Renal cortex interstitium (tissue), 15 donors: ENCODE data around the gene DCLK2. TPM values are rescaled to one million over a fixed set of nuclear protein-coding genes. Genes with fewer than 3 reads are reported as not detected.
A peak's percentile ranks its signal among the peaks of the same experiment; 100 is the strongest.

ENCODE experiments used
- DNase-seq, 11 donors: peaks; one replicate each; pipeline ENCODE4 v3.0.0-alpha.2; 2013; ENCODE audit warnings: low read depth in 9 of 11, low spot score in 4 of 11; ENCODE audit errors: extremely low read depth in 1 of 11
- long read RNA-seq, 16 experiments: transcript quantifications; one replicate each; lab custom pipeline, GENCODE V29; 2026
- polyA plus RNA-seq, 3 donors: library from polyadenylated mRNA; unstranded; fragments of 120-200 nt; gene quantifications; one replicate each; pipeline ENCODE4 v1.2.1, GENCODE V29; 2013; ENCODE audit not compliant: insufficient read length in 3 of 3

The DCLK2 gene
- polyA plus RNA-seq: 10 to 100 TPM; 10.8 to 12.2 (median 11.7) TPM
- long read RNA-seq, donor 1, partial matches to known transcripts: 0 of 1 reads
- long read RNA-seq, donor 1, other reads (novel, unspliced or antisense): 0 of 1 reads
- long read RNA-seq, donor 2: 0 reads
- long read RNA-seq, donor 3: 0 reads
- long read RNA-seq, donor 4: 0 reads
- long read RNA-seq, donor 5: 0 reads
- long read RNA-seq, donor 6: 0 reads
- long read RNA-seq, donor 7: 0 reads
- long read RNA-seq, donor 8: 0 reads
- long read RNA-seq, donor 9: 0 reads
- long read RNA-seq, donor 10: 0 reads
- long read RNA-seq, donor 11: 0 reads
- long read RNA-seq, donor 12, partial matches to known transcripts: 0 of 1 reads
- long read RNA-seq, donor 12, other reads (novel, unspliced or antisense): 0 of 1 reads
- long read RNA-seq, donor 13: 0 reads
- long read RNA-seq, donor 14: 0 reads
- long read RNA-seq, donor 15: 0 reads
- long read RNA-seq, donor 16, full-length matches to known transcripts: 2 of 2 reads
- long read RNA-seq, donor 16, partial matches to known transcripts: 0 of 2 reads
- long read RNA-seq, donor 16, other reads (novel, unspliced or antisense): 0 of 2 reads

DNA sequence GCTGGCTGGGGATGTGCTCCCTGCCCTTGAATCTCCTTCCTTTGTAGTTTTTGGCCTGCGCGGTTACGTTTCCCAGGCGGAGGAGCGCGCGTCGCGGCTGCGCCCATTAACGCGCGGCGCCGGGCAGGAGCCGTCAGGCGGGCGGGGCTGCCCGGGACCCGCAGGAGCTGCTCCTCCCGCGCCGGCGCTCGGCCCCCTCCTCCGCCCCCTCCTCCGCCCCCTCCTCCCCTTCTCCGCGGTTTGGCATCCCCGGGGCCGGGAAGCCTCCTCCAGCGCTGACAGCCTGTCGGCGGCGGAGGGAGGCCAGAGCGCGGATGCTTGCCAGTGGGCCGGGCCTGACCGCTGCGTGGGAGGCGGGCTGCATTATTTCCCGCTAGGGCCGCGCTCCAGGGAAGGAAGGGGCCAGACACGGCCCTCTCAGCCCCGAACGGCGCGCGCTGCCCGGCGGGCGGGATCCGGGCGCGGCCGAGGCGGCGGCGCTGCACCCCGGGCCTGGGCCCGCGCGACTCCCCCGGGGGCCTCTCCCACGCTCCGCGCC, at the start of gene DCLK2:
DCLK2 (plus strand) TSS at position 405 of the 538 bp plus-strand sequence. CDS start 583 bp downstream, outside the sequence.
- peak in 9 of 11 donors; percentile 43 to 73 (median 64) for DNase-seq

DNA sequence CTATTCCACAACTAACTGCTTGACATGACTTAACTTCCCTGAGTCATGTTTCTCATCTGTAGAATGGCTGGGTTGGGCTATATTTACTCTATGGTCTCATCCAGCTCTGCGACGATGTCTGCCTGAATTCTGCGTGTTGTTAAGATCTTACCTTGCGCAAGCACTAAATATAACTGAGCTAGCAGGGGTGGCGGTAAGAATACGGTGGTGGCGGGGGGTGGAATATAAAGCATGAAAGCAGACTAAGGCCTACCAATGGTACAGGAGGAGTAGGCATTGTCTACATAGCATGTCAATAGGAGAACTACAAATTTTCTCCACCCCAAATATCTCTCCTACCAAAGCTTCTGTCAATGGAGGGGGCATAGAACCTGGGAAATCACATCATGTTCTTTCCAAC, 45.7 kb upstream of the DCLK2 start:
- DNase-seq: no peak

DNA sequence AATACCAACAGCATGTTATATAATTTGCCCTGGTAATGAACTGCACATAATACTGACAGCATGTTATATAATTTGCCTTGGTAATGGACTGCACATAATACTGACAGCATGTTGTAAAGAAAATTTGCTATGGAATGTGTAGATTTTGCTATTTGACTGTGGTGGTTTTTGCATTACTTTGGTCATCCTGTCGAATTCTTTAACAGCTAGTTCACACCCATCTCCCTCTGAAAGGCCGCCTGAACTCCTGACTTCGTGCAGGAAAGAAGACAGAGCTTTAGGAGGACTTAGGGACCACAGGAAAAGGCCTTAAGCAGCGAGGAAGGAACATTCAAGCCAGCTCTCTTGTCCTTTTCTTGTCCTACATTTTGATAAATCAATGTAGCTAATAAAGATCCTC, 45.2 kb upstream of the DCLK2 start:
- DNase-seq: no peak

DNA sequence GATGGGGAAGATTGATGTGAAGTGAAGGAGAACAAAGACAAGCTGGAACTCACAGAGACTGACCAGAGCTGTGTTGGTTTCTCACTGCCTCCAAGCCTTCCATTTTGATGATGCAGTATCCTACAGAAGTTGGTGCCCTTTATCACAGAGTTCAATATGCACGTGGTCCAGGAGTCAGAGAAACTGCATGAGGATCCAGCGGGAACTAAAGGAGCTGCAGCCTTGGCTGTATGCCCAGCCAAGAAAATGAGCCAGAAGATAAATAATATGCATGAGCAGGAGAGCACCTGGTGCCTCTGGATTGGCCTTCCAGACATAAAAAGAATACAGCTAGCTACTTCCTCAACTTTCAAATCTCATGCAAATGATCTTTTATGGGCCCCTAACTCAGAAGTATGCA, 44.3 kb upstream of the DCLK2 start:
- DNase-seq: no peak

DNA sequence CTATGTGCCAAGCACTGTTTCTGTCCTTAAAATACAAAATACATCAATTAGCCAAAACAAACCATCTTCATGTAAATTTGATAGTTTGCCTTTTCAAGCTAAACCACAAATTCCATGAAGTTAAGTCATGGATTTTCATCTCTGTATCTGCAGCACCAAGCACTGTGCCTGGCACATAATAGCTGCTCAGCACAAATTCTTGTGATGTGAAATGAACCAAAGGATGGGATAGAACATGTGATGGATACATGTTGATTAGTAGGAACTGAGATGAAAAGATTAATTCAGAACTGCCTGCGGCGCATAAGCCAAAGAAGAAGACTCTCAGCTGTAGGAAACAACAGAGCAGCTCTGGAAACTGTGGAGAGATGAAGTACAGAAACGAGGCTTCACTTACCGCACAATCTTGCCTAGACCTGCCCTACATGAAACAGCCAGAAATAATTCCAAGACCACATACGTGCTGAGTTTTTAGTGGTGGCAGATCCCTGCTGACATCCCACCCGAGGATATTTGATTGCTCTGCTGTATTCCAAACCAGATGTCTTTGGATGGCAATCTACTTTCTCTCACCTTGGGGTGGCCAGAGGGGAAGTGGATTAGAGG, 40.9 kb upstream of the DCLK2 start:
- no peak for DNase-seq

DNA sequence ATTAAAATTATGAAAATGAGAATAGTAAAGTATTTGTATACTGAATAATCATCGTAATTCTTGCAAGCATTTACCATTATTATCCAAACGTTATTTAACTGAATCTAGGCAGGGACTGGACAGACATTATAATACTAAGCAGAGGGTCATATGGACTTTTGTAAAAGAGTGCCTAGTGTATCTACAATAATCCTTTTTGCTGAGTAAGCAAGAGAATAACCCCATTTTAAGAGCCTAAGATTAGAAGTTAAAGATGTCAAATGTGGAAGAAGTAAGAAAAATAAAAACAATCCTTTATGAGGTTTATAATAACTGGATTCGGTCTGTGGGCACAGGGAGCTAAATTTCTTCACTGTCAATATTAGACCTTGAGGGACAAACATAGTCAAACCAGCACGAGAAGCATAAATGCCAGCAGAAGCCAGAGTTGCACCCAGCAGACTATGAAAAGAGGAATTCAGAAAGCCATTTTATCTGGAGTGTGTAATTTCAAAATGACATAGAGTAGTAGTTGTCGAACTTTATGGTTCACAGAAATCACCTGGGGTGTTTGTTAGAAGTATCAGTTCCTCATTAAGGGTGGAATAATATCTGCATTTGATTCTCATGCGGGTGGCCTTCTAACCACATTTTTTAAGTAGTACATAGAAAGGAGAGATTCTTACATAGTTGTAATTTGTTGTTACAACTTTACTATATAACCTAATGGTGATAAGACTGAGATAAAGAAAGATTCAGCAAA, 39.7 kb upstream of the DCLK2 start:
- no peak for DNase-seq

DNA sequence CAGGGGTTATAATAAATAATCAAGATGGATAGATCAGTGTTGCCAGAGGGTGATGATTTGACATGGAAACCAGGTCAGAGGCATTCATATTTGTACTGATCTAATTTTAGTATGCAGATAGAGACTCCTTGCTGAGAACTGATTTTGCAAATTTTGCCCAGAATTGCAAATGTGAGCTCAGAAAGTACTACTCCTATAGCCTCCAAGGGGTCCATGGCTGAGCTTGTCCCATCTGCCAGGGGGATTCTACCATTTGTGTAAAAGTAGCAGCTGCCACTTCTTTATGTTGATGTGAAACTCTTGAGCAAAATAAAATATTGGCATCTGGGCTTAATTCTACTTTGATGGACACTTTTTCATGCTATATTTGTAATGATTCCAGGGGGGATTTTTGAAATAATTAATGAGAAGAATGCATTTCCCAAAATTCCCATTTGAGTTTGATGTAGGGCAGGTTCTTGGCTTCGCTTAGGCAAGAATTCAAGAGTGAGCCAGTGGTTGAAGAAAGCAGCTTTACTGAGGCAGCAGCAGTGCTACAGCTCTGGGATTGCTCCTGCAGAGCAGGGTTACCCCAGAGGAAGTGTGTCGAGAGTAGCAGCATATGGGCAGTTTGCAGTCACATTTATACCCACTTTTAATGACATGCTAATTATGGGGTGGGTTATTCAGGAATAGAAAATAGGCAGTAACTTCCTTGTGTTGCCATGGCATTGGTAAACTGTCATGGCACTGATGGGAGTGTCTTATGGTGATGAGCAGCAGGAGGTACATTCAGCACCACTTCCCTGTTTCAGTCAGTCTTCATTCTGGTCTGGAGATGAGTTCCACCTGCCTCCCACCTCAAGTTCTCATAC, 38.7 kb upstream of the DCLK2 start:
- DNase-seq: no peak

DNA sequence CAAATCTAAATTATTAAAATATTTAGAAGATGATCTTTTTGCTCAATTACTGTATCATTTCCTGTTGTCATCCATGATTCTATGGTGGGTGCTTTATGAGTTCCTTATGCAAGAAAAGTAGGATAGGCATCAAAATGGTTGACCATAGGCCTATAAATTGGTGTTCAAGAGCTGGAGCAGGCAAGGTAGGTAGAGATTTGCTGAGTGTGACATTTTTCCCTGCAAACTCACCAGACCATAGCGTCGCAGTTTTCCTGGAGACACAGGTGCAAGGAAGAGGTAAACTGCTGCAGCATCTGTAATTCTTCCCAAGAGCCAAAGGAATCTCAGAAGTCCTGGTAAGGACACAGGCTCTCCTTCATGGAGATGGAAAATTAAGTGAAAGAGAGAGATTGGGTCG, 33.7 kb upstream of the DCLK2 start:
- no peak for DNase-seq

DNA sequence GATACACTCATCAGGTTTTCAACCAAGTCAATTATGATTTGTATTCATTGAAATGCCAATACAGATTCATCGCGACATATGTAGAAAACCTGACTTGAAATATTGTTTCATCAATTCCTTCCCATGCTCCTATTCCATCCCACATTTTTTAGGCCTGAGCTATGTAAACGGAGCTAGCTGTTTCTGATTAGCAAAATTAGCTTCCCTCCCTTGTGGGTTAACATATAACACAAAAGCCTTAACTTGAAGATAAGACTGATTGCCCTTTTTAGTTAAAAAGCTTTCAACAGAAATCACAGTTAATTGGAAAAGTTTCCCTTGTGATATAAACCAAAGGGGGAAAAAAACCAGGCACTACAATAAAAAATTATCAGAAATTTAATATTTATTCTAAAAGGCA, 32.8 kb upstream of the DCLK2 start:
- no peak for DNase-seq

DNA sequence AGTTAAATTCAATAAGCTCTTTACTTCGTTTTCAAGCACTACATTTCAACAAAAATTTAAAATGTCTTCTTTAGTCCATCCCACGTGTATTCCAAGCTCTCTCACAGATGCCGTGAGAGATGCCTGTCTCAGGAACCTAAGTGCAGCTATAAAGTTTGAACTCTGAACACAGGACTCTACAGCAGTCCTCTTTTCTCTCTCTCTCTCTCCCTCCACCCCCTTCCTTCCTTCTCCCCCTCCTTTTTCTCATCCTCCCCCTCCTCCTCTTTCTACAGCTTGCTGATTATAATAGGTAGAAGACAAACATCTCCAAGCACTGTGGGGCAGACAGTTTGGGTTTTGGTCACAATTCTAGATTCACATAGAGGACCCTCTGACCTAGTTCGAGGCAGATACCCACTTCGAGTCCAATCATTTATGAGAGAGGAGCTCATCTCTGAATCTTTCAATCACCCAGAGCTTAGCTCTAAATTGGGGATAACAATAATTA, 31.5 kb upstream of the DCLK2 start:
- no peak for DNase-seq

DNA sequence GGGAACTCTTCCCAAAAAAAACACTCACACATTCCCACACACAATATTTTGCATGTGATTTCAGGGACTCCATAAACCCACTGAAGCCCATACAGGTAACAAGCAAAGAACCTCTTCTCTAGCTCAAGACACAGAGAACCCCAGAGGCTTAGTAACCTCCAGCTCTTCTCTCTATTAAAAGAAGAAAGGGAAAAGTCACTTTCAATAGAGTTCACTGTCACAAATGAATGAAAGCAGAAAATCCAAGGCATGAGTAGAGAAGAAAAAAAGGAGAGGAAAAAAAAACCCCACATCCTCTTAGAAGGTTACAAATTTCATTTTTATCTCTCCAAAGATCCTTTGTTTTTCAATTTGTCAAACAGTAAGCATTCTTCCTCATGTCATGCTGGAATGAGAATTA, 30.7 kb upstream of the DCLK2 start:
- DNase-seq: no peak

DNA sequence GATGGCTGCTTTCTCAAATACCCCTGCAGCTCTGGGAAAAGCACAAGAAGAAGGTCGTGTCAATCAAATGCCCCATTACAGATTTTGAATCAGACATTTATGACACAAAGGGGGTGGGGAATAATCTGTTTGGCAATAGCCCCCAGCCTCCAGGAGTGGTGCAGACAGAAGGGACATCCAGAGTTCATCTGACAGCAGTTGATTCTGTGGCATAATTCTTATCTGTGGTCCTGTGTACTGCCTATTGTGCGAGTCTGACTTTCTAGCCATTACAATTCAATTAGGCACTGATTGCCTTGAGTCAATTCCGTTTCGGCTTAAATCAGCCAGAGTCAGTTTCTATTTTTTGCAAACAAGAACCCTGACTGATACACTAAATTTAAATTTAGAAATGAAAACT, 28.6 kb upstream of the DCLK2 start:
- no peak for DNase-seq

DNA sequence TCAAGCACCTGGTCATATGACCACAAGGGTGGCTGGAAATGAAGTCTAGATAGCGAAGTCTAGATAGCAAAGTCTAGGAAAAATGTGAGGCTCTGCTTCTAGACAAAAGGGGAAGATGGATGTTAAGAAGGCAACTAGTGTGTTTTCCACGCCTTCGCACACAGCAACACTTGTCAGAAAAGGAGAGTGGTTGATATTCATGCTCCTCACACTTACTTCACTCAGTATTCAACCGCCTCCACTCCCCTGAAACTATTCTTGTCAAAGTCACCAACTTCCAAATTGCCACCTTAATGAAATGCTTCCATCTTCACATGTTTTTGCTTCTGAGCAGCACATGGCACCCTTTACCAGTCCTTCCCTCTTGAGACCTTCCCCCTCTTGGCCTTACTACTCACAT, 27.7 kb upstream of the DCLK2 start:
- DNase-seq: no peak

DNA sequence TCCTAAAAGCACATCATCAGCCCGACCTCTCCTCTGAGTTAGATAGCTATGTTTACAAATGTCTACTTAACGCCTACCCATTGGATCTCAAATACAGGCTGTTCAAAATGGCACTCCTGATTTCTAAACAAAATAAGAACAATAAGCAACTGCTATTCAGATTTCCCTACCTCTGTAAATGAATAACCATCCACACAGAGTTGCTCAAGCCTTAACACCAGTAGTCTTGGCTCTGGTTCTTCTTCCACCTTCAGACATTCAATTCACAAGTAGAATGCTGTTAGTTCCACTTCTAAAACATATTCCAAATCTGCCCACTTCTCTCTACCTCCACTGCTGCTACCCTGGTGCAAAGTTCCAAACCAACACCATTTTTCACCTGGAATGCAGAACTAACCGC, 27.1 kb upstream of the DCLK2 start:
- DNase-seq: no peak

DNA sequence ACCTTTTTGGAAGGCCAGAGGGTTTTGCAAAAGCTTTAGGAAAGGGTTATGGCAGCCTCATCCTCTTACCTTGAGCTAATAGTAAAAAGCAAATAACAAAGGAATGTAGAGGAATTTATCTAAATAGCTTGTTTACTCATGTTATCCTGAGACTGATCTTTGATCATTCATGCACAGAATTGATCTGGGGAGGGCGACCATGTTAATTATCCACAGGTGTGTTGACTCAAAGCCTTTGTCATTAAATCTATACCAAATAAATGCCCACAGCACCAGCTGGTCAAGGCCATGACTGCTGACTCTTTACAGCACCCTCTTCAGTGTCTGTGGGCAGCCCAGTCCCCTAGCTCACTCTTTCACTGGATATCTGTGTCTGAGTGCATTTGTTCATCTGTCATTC, 22.8 kb upstream of the DCLK2 start:
- no peak for DNase-seq

DNA sequence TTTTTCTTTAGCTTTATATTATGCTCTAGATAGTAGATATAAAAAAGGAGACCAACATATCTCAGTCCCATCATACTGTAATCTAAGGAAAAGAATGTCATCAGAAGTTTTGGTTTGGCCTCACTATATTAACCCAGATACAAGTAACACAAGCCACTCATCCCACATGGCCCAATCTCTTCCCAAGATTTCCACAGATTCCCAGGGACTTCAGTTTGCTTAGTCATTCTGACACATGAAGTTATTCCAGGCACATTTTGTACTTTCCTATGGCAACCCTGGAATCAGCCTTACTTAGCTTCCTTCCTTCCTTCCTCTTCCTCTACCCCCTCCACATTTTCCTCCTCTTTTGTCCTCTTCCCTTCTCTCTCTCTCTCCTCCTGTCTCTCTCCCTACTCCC, 21.7 kb upstream of the DCLK2 start:
- no peak for DNase-seq

DNA sequence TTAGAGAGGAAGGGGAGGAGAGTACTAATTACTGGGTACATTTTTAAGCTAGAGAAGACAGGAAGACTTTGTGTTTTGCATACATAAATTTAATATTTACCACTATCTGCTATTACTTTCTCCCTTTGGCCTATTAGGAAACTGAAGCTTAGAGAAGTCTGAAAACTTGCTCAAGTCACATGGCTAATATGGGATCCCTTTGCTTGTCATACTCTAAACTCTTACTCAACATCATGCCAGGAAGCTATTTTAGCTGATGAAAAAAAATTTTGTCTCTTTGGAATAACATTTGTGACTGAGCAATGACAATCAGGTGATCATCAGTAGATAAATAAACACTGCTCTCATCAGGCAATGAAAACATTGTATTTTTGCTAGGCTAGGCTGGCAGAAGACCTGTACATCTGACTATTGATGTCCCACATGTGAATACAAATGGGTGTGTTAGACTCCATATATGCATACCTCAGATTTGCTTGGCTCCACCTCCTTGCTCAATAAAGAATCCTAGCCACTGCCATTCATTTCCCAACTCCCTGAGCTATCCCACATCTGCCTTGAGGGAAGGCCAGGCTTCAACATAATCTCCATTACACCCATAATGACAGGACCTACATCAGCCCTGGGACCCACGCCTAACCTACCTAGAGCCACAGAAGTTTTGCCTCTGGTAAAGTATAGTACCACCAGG, 17.0 kb upstream of the DCLK2 start:
- DNase-seq: no peak

DNA sequence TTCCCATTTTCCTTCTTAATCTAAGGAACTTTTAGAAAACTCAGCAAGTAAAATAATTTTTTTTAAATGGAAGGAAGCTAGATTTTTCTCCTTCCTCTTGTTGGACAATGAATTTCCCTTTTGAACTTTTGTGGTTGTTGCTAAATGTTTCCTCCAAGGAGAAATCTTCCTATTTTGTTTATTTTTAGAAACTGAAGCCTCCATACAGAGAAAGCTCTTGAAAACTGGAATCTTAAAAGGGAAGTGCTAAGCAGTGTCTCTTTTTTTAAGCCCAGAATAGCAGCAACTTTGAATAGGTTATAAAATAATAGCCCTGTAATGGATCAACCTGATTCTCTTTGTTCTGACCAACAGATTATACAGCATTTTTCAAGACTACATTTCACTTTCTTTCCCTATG, 15.1 kb upstream of the DCLK2 start:
- no peak for DNase-seq
